K562 (cell line): Measurements from ENCODE around the gene PPP4R1. TPM values are rescaled to one million over a fixed set of nuclear protein-coding genes. Genes with fewer than 3 reads are reported as not detected.

Source experiments
- ATF7 ChIP-seq: fragments of 450-650 bp; IDR thresholded peaks from 2 replicates; pipeline ENCODE4 v1.7.1; 2014; ENCODE audit warnings: mild to moderate bottlenecking, moderate library complexity
- EP300 ChIP-seq: IDR thresholded peaks from 2 replicates; pipeline ENCODE4 v1.6.1; 2012; ENCODE audit warnings: low read length, improper control_type of control experiment
- KLF13 ChIP-seq: fragments of 450-650 bp; IDR thresholded peaks from 2 replicates; pipeline ENCODE4 v1.6.1; 2016; ENCODE audit warnings: missing genetic modification characterization, low read depth, mild to moderate bottlenecking, missing compliant biosample characterization, moderate library complexity, borderline replicate concordance
- LEF1 ChIP-seq: fragments of 450-650 bp; IDR thresholded peaks from 2 replicates; pipeline ENCODE4 v1.6.1; 2016; ENCODE audit warnings: mild to moderate bottlenecking
- MCM5 ChIP-seq: fragments of 450-650 bp; IDR thresholded peaks from 2 replicates; pipeline ENCODE4 v1.6.1; 2016; ENCODE audit warnings: low read depth
- MTA3 ChIP-seq: fragments of 450-650 bp; formaldehyde crosslinking; IDR thresholded peaks from 2 replicates; pipeline ENCODE4 v1.6.1; 2017; ENCODE audit warnings: mild to moderate bottlenecking, borderline replicate concordance
- PBX2 ChIP-seq, 2 experiments: IDR thresholded peaks in 1 of 2; conservative IDR thresholded peaks in 1 of 2; 2 replicates each; pipeline ENCODE4 v1.6.1; 2016; ENCODE audit warnings: low read depth in 2 of 2, mild to moderate bottlenecking in 1 of 2, missing compliant biosample characterization in 1 of 2, missing genetic modification characterization in 1 of 2, moderate library complexity in 1 of 2
- POLR2AphosphoS2 ChIP-seq: IDR thresholded peaks from 2 replicates; pipeline ENCODE4 v1.6.1; 2012; ENCODE audit warnings: low read length, improper control_type of control experiment
- RFX1 ChIP-seq: fragments of 450-650 bp; IDR thresholded peaks from 2 replicates; pipeline ENCODE4 v1.6.1; 2016; ENCODE audit warnings: mild to moderate bottlenecking, moderate library complexity
- TAF1 ChIP-seq: IDR thresholded peaks from 2 replicates; pipeline ENCODE4 v1.6.1; 2011; ENCODE audit warnings: mild to moderate bottlenecking, low read length, moderate library complexity; ENCODE audit not compliant: insufficient read depth, control insufficient read depth, severe bottlenecking; ENCODE audit errors: extremely low read depth
- TEAD1 ChIP-seq, 2 experiments: fragments of 450-650 bp in 1 of 2; sonication (generic) in 1 of 2; formaldehyde crosslinking; IDR thresholded peaks; 2 replicates each; pipeline versions ENCODE4 v1.4.0 to v1.8.0; 2020 to 2022; ENCODE audit warnings: mild to moderate bottlenecking in 2 of 2, missing genetic modification reagents in 1 of 2
- TFAM ChIP-seq: fragments of 250-450 bp; sonication (Bioruptor Pico); conservative IDR thresholded peaks from 2 replicates; pipeline ENCODE4 v1.5.0; 2021; ENCODE audit warnings: mild to moderate bottlenecking, moderate library complexity
- YY1 ChIP-seq, 3 experiments: IDR thresholded peaks; 2 replicates each; pipeline ENCODE4 v1.6.1; 2011; ENCODE audit warnings: low read length in 2 of 3, mild to moderate bottlenecking in 2 of 3, moderate library complexity in 2 of 3, borderline replicate concordance in 1 of 3, control low read depth in 1 of 3, low read depth in 1 of 3; ENCODE audit not compliant: insufficient read depth in 3 of 3, insufficient replicate concordance in 2 of 3, control insufficient read depth in 1 of 3, insufficient read length in 1 of 3; ENCODE audit errors: extremely low read depth in 1 of 3
- ZNF124 ChIP-seq: sonication (generic); formaldehyde crosslinking; IDR thresholded peaks from 2 replicates; pipeline ENCODE4 v1.8.1; 2022; ENCODE audit warnings: missing genetic modification reagents
- ZNF449 ChIP-seq: fragments of 250-450 bp; sonication (Bioruptor Pico); IDR thresholded peaks from 2 replicates; pipeline ENCODE4 v1.8.0; 2022; ENCODE audit warnings: moderate library complexity, mild to moderate bottlenecking, inconsistent platforms
- polyA plus RNA-seq, 8 experiments: library from polyadenylated mRNA; depleted of rRNA in 4 of 8; stranded (reverse) in 5 of 8; unstranded in 3 of 8; fragments of >200 nt; fragmentation: Nextera tagmentation in 2 of 8; fragmentation: Illumina TruSeq in 1 of 8; extraction: Ambion mirVana in 2 of 8; extraction: Trizol in 1 of 8; gene quantifications; 2 replicates each; pipeline versions ENCODE4 v1.2.1 to v1.2.3, GENCODE V29; 2011 to 2014; ENCODE audit warnings: inconsistent platforms in 1 of 8, missing spikeins in 1 of 8
- total RNA-seq, 7 experiments: library from RNA; depleted of rRNA in 6 of 7; stranded (reverse); fragments of >200 nt in 6 of 7; fragmentation: Illumina TruSeq in 2 of 7; extraction: Trizol in 2 of 7; gene quantifications; 2 replicates each; pipeline versions ENCODE4 v1.2.1 to v1.2.3, GENCODE V29; 2011 to 2021; ENCODE audit warnings: low replicate concordance in 1 of 7
- TF ChIP-seq, protein P1 (sequence below): fragments of 450-650 bp; conservative IDR thresholded peaks from 2 replicates; pipeline ENCODE4 v1.6.1; 2016; ENCODE audit warnings: missing genetic modification characterization, low read depth, mild to moderate bottlenecking, missing compliant biosample characterization, moderate library complexity
- TF ChIP-seq, protein P2 (sequence below): conservative IDR thresholded peaks from 2 replicates; pipeline ENCODE4 v1.6.1; 2011; ENCODE audit warnings: low read depth, mild to moderate bottlenecking, low read length; ENCODE audit not compliant: control insufficient read depth
- TF ChIP-seq, protein P3 (sequence below): fragments of 250-450 bp; sonication (Bioruptor Pico); IDR thresholded peaks from 2 replicates; pipeline ENCODE4 v1.5.0; 2021

The PPP4R1 gene
- total and polyA plus RNA-seq, 9 of the 15 experiments (the other 6 are each of a cell fraction or from before 2014, with no cell fraction given): 23.5 to 136 (median 84.5) TPM

DNA sequence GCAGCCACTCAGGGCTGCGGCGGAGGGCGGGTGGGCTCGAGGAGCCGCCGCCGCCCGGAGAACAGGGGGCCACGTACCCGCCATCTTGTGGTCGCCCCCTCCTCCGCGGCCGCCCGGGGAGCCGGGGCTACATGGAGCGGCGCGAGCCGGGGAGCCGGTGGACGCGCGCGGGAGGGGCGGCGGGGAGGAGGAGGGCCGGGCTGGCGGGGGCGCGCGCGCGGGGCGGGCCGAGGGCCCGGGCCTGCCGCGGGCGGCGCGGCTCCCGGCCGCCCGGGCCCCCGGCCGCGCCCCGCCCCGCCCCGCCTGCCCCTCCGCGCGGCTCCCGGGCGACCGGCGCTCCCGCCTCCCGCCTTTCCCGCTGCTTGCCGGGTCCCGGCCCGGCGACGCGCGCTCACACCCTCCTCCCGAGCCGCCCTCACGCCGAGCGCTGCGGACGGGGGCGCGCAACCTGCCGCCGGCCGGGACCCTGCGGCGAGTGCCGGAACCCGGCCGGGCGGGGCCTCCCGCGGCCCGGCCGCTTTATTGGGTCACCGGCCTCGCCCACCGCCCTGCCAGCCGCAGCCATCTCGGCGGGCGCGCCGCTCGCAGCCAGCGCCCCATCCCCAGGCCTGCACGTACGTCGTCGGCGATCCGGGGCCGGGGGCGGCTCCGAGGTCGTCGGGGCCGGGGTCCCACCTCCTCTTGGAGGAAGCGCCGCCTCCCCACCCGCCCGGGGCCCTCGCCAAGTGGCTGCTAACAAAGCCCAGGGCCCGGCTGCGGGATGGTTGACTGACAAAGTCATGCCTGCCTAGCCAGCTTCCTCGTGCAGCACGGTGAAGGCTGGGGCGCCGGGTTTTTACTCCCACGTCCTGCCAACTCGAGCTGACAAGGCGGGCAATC, at the start of gene PPP4R1 (continued):
- TF ChIP-seq PBX2 (CRISPR knock-in tag; IDR thresholded peaks at IDR 0.05; ENCODE audit: low read depth) (no peak), PBX2 (tag; conservative IDR thresholded peaks at IDR 0.05; ENCODE audit: low read depth) (no peak), KLF13 (tag) (no peak), MCM5 (no peak), TEAD1 (CRISPR knock-in tag; IDR thresholded peaks at IDR 0.05) (peak in 1 of 2 experiments; percentile 41; a peak in 1 of 4 replicates), TFAM (CRISPR knock-in tag) (no peak), MTA3 (no peak; the same call in 1 of the 2 replicates), POLR2AphosphoS2 (no peak), EP300 (no peak), ZNF124 (CRISPR knock-in tag) (no peak), ATF7 (peak; percentile 25; the same call in 1 of the 2 replicates), YY1 (IDR thresholded peaks at IDR 0.05; ENCODE audit: borderline replicate concordance in 1 of 3, control insufficient read depth in 1 of 3, extremely low read depth in 1 of 3, insufficient read depth in 3 of 3, insufficient read length in 1 of 3, insufficient replicate concordance in 2 of 3, low read depth in 1 of 3, low read length in 2 of 3) (peak in 2 of 3 experiments; percentile 79 to 88), ZNF449 (CRISPR knock-in tag) (no peak), RFX1 (no peak), LEF1 (no peak), TAF1 (peak; percentile 18)
- TF ChIP-seq, protein P1, sequence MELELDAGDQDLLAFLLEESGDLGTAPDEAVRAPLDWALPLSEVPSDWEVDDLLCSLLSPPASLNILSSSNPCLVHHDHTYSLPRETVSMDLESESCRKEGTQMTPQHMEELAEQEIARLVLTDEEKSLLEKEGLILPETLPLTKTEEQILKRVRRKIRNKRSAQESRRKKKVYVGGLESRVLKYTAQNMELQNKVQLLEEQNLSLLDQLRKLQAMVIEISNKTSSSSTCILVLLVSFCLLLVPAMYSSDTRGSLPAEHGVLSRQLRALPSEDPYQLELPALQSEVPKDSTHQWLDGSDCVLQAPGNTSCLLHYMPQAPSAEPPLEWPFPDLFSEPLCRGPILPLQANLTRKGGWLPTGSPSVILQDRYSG (tag): peak; percentile 13; the same call in 1 of the 2 replicates
- TF ChIP-seq, protein P2, sequence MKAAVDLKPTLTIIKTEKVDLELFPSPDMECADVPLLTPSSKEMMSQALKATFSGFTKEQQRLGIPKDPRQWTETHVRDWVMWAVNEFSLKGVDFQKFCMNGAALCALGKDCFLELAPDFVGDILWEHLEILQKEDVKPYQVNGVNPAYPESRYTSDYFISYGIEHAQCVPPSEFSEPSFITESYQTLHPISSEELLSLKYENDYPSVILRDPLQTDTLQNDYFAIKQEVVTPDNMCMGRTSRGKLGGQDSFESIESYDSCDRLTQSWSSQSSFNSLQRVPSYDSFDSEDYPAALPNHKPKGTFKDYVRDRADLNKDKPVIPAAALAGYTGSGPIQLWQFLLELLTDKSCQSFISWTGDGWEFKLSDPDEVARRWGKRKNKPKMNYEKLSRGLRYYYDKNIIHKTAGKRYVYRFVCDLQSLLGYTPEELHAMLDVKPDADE: 0 out of 2 replicates have a peak, but pooled peaks have one; percentile 33
- TF ChIP-seq, protein P3, sequence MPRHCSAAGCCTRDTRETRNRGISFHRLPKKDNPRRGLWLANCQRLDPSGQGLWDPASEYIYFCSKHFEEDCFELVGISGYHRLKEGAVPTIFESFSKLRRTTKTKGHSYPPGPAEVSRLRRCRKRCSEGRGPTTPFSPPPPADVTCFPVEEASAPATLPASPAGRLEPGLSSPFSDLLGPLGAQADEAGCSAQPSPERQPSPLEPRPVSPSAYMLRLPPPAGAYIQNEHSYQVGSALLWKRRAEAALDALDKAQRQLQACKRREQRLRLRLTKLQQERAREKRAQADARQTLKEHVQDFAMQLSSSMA: no peak
